ENCODE results near the gene CATSPERE.

The CATSPERE gene

GRCh38 chr1:244583358-244583982 lies 122.4 kb downstream of the CATSPERE start:
- TF ChIP-seq EZH2 (IDR thresholded peaks at IDR 0.05; ENCODE audit: borderline replicate concordance, low read length), result no peak
- TF ChIP-seq, protein P1, sequence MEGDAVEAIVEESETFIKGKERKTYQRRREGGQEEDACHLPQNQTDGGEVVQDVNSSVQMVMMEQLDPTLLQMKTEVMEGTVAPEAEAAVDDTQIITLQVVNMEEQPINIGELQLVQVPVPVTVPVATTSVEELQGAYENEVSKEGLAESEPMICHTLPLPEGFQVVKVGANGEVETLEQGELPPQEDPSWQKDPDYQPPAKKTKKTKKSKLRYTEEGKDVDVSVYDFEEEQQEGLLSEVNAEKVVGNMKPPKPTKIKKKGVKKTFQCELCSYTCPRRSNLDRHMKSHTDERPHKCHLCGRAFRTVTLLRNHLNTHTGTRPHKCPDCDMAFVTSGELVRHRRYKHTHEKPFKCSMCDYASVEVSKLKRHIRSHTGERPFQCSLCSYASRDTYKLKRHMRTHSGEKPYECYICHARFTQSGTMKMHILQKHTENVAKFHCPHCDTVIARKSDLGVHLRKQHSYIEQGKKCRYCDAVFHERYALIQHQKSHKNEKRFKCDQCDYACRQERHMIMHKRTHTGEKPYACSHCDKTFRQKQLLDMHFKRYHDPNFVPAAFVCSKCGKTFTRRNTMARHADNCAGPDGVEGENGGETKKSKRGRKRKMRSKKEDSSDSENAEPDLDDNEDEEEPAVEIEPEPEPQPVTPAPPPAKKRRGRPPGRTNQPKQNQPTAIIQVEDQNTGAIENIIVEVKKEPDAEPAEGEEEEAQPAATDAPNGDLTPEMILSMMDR (IDR thresholded peaks at IDR 0.05; ENCODE audit: low read length), result no peak

DNA sequence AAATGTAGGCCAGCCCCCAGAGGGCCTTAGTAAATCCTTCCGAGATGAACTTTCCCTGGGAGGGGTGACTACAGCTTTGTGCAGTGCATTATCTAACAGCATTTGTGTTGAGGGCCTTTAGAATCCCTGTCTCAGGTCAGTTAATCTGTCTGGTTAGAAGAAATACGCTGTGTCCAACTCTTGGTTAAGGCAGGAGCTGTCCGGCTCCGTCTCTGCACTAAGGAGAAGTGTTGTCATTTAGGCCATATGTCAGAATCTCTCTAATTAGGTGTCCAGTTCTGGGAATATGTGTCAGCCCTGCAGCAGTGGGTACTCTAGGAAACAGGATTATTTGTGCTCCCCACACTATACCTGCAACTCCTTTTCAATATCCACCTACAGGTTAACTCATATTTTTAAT lies 124.8 kb downstream of the CATSPERE start:
- H3K9me2 ChIP-seq (ENCODE audit: low read depth, low read length), result no peaks in the 10 kb centered on the region
- H3K79me2 ChIP-seq (ENCODE audit: insufficient read depth, low read length), result no peaks in the 10 kb centered on the region
- H3K9ac ChIP-seq (ENCODE audit: low read length), result no peak overlapping the region
- no peak overlapping the region for H3K4me3 ChIP-seq (ENCODE audit: low read depth, low read length, poor library complexity, severe bottlenecking)
- peaks cover 7% of the 10 kb centered on the region; the same call in 1 of the 2 replicates for H3K9me3 ChIP-seq (ENCODE audit: low read length)
- no peaks in the 10 kb centered on the region for H3F3A ChIP-seq (ENCODE audit: insufficient read depth, low read length)
- H3K27ac ChIP-seq (ENCODE audit: low read depth, low read length, poor library complexity, severe bottlenecking), result no peak overlapping the region
- H3K4me1 ChIP-seq (ENCODE audit: insufficient read depth, low read length, severe bottlenecking), result no peaks in the 10 kb centered on the region
- TF ChIP-seq, protein P1 (IDR thresholded peaks at IDR 0.05; ENCODE audit: low read length), result no peak
- TF ChIP-seq EZH2 (IDR thresholded peaks at IDR 0.05; ENCODE audit: borderline replicate concordance, low read length), result no peak
- H4K20me1 ChIP-seq (ENCODE audit: insufficient read depth, low read length), result no peaks in the 10 kb centered on the region
- H3K27me3 ChIP-seq (ENCODE audit: insufficient read depth, low read length), result peaks cover 2% of the 10 kb centered on the region; the same call in 1 of the 2 replicates
- H2AFZ ChIP-seq (ENCODE audit: low read length), result no peak overlapping the region
- no peak overlapping the region for H3K4me2 ChIP-seq (ENCODE audit: low read length)
- no peaks in the 10 kb centered on the region; the same call in 1 of the 2 replicates for H3K36me3 ChIP-seq (ENCODE audit: insufficient read depth, low read length)

More at GRCh38 chr1:244583358-244583982, 122.4 kb downstream of the CATSPERE start:
- Histone ChIP-seq H3K79me2 (ENCODE audit: insufficient read depth, low read length) (no peaks in the 10 kb centered on the region), H3K4me1 (ENCODE audit: insufficient read depth, low read length, severe bottlenecking) (no peaks in the 10 kb centered on the region), H3K4me3 (ENCODE audit: low read depth, low read length, poor library complexity, severe bottlenecking) (no peak overlapping the region), H3K27ac (ENCODE audit: low read depth, low read length, poor library complexity, severe bottlenecking) (no peak overlapping the region), H2AFZ (ENCODE audit: low read length) (no peak overlapping the region), H3K36me3 (ENCODE audit: insufficient read depth, low read length) (no peaks in the 10 kb centered on the region), H3K9me2 (ENCODE audit: low read depth, low read length) (no peaks in the 10 kb centered on the region), H3F3A (ENCODE audit: insufficient read depth, low read length) (no peaks in the 10 kb centered on the region), H4K20me1 (ENCODE audit: insufficient read depth, low read length) (no peaks in the 10 kb centered on the region), H3K9ac (ENCODE audit: low read length) (no peak overlapping the region), H3K27me3 (ENCODE audit: insufficient read depth, low read length) (no peaks in the 10 kb centered on the region), H3K9me3 (ENCODE audit: low read length) (no peaks in the 10 kb centered on the region), H3K4me2 (ENCODE audit: low read length) (no peak overlapping the region)

- Histone ChIP-seq H3K9me2 (ENCODE audit: low read depth, low read length) (no peaks in the 10 kb centered on the region), H3K4me1 (ENCODE audit: insufficient read depth, low read length, severe bottlenecking) (no peaks in the 10 kb centered on the region), H3K4me2 (ENCODE audit: low read length) (no peak overlapping the region), H3K79me2 (ENCODE audit: insufficient read depth, low read length) (no peaks in the 10 kb centered on the region), H3F3A (ENCODE audit: insufficient read depth, low read length) (no peaks in the 10 kb centered on the region), H3K4me3 (ENCODE audit: low read depth, low read length, poor library complexity, severe bottlenecking) (no peak overlapping the region), H3K9me3 (ENCODE audit: low read length) (peaks cover 9% of the 10 kb centered on the region; the same call in 1 of the 2 replicates), H2AFZ (ENCODE audit: low read length) (no peak overlapping the region), H3K27ac (ENCODE audit: low read depth, low read length, poor library complexity, severe bottlenecking) (no peak overlapping the region), H3K36me3 (ENCODE audit: insufficient read depth, low read length) (no peaks in the 10 kb centered on the region; the same call in 1 of the 2 replicates), H3K27me3 (ENCODE audit: insufficient read depth, low read length) (peaks cover 3% of the 10 kb centered on the region; the same call in 1 of the 2 replicates), H4K20me1 (ENCODE audit: insufficient read depth, low read length) (no peaks in the 10 kb centered on the region), H3K9ac (ENCODE audit: low read length) (no peak overlapping the region)
- TF ChIP-seq EZH2 (IDR thresholded peaks at IDR 0.05; ENCODE audit: borderline replicate concordance, low read length), result no peak
- TF ChIP-seq, protein P1 (IDR thresholded peaks at IDR 0.05; ENCODE audit: low read length), result no peak
These were observed 129.6 kb downstream of the CATSPERE start for GRCh38 chr1:244590670-244591069.

Data from OCI-LY1 (cell line).